ENCODE measurements around the gene PDZD8.

Gene PDZD8

GRCh38 chr10:117375360-117376178, at the start of gene PDZD8:
Gene PDZD8, minus strand, starts transcription at chr10:117375440. Its CDS starts 213 bp downstream, at chr10:117375227.
- DNase-seq (ENCODE audit: low read depth, low spot score) = peak; percentile 66

- DNase-seq (ENCODE audit: low read depth, low spot score) = no peak
Measured at GRCh38 chr10:117424171-117424570, 48.9 kb upstream of the PDZD8 start.

- no peak for DNase-seq (ENCODE audit: low read depth, low spot score)
Measured at GRCh38 chr10:117421985-117422384, 46.7 kb upstream of the PDZD8 start.

- no peak for DNase-seq (ENCODE audit: low read depth, low spot score)
Measured at GRCh38 chr10:117420768-117421167, 45.5 kb upstream of the PDZD8 start.

- no peak for DNase-seq (ENCODE audit: low read depth, low spot score)
Measured at GRCh38 chr10:117419921-117420320, 44.7 kb upstream of the PDZD8 start.

GRCh38 chr10:117419159-117419558, 43.9 kb upstream of the PDZD8 start:
- DNase-seq (ENCODE audit: low read depth, low spot score) = no peak

- no peak for DNase-seq (ENCODE audit: low read depth, low spot score)
Measured at GRCh38 chr10:117418121-117418520, 42.9 kb upstream of the PDZD8 start.

- DNase-seq (ENCODE audit: low read depth, low spot score) = no peak
Measured at GRCh38 chr10:117417196-117417595, 42.0 kb upstream of the PDZD8 start.

GRCh38 chr10:117413928-117414618, 38.8 kb upstream of the PDZD8 start:
- no peak for DNase-seq (ENCODE audit: low read depth, low spot score)

- no peak for DNase-seq (ENCODE audit: low read depth, low spot score)
Measured at GRCh38 chr10:117412469-117413010, 37.3 kb upstream of the PDZD8 start.

- DNase-seq (ENCODE audit: low read depth, low spot score) = no peak
Measured at GRCh38 chr10:117411479-117412399, 36.5 kb upstream of the PDZD8 start.

GRCh38 chr10:117410557-117410956, 35.3 kb upstream of the PDZD8 start:
- no peak for DNase-seq (ENCODE audit: low read depth, low spot score)

- no peak for DNase-seq (ENCODE audit: low read depth, low spot score)
Measured at GRCh38 chr10:117409549-117410305, 34.5 kb upstream of the PDZD8 start.

GRCh38 chr10:117408436-117409384, 33.5 kb upstream of the PDZD8 start:
- DNase-seq (ENCODE audit: low read depth, low spot score) = no peak

- DNase-seq (ENCODE audit: low read depth, low spot score) = no peak
Measured at GRCh38 chr10:117405730-117406129, 30.5 kb upstream of the PDZD8 start.

GRCh38 chr10:117400329-117400728, 25.1 kb upstream of the PDZD8 start:
- DNase-seq (ENCODE audit: low read depth, low spot score) = no peak

- DNase-seq (ENCODE audit: low read depth, low spot score) = no peak
Measured at GRCh38 chr10:117399341-117400196, 24.3 kb upstream of the PDZD8 start.

- DNase-seq (ENCODE audit: low read depth, low spot score) = no peak
Measured at GRCh38 chr10:117398029-117398428, 22.8 kb upstream of the PDZD8 start.
